ENCODE data around the gene TLR9.
"Not testable (repeated sequence)": the region's sequence is repeated elsewhere in the genome, so short reads cannot be mapped to it uniquely, and the experiment has no call there.

Gene TLR9

DNA sequence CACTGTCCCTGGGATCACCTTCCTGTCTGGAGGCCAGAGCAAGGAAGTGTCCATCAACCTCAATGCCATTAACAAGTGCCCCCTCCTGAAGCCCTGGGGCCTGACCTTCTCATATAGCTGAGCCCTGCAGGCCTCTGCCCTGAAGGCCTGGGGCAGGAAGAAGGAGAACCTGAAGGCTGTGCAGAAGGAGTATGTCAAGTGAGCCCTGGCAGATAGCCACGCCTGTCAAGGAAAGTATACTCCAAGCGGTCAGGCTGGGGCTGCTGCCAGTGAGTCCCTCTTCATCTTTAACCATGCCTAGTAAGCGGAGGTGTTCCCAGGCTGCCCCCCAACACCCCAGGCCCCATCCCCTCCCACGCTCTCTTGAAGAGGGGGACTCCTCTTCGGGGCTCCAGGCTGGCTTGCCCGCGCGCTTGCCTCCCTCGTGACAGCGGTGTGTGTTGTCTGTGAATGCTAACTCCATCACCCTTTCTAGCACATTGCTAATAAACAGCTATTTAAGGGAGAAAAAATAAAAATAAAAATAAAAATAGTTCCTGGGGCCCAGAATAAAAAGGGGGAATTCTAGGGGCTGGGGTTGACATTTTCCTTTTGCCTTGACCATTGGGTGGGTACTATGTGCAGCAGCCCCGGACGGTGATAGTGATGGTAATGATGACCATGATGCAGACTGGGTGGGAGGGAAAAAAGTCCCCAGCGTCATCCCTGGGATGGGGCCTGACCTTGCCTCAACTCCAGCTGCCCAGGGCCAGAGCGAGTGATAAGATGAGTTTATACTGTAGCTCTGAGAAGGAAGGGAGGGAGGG lies 30.8 kb downstream of the TLR9 start:
- DNase-seq: no peak

DNA sequence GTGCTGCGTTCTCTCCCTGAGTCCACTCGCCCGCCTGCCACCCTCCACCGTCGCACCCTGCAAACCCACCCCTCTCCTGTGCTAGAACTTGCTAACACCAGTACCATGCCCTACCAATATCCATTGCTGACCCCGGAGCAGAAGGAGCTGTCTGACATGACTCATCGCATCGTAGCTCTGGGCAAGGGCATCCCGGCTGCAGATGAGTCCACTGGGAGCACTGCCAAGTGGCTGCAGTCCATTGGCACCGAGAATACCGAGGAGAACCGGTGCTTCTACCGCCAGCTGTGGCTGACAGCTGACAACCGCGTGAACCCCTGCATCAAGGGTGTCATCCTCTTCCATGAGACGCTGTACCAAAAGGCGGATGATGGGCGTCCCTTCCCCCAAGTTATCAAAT lies 32.4 kb downstream of the TLR9 start:
- no peak for DNase-seq

DNA sequence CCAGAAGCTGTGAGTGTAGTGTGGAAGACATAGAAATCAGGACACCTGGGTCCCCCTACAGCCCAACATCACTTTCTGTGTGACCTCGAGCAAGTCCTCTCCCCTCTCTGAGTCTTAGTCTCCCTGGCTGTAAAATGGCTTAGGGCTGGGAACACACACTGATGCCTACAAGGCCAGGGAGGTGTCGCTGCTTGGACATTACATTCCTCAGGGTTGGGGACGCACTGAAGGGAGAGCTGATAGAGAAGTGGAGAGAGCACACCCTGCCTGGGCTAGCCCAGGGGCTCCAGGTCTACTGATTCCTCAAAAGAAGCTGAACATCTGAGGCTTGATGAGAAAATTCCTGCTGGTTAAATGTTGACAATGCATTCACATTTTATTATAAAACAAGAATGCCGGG lies 33.8 kb downstream of the TLR9 start:
- no peak for DNase-seq

DNA sequence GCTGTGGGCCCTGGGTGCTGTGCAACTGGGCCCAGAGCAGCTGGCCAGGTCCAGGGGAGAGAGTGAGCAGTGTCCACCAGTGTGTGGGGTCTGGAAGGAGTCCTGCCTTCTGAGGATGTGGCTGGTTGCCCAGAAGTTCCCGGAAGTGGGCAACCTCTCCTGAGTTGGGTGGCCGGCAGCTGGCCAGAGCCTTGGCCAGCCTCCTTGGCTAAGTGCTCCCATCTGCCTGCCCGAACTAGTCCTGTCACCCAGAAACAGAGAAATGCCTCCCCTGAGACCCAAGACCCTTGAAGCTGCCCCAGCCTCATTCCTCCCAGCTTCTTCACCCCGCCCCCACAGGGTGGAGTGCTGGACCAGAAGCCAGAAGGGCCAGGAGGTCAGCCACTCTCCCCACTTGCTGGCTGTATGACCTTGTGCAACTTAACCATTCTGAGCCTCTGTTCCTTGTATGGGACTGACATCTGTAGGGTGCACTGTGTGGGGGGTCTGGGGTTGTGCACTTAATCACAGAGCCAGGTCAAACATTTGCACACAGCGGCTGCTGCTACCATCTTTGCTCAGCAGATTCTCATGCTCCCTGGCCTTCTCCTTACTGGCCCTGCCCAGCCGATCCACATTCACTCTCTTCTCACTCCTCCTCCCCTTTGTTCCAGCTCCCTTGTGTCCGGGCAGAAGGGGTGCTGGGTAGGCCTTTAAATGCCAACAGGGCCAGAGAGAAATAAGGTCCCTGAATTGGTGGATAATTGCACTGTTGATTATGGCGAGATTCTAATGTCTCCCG lies 35.0 kb downstream of the TLR9 start:
- DNase-seq: peak; percentile 66

DNA sequence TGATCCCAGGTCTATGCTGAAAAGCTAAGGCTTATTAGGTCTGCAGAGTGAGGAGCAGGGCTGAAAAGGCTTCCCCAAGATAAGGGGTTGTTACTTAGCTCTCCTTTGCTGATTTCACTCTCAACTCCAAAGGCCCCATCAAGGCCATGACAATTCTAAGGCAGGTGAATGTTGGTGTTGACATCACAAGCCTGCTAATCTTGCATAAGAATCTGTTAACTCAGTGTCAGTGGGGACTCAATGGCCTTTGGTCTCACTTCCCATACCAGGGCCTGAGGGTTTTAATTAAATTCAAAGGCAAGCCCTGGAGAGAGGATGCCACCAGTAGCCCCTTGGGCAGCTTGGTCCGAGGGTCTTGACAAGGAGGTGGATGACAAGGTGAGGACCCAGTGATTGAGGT lies 36.9 kb downstream of the TLR9 start:
- no peak for DNase-seq

DNA sequence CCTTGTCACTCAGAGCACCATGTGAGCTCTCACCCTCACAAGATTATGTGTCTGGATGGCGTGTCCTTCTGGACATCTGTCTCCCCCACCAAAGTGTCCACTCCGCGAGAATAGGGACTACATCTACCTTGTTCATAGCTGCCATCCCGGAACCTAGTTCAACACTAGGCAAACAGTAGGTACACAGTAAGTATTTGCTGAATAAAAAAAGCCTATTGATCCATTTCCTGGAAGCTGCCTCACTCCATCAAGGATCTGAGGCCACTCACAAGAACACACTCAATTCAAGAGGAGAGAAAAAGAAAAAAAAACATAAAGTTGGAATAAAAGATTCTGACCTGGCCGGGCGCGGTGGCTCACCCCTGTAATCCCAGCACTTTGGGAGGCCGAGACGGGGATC lies 38.7 kb downstream of the TLR9 start:
- no peak for DNase-seq

DNA sequence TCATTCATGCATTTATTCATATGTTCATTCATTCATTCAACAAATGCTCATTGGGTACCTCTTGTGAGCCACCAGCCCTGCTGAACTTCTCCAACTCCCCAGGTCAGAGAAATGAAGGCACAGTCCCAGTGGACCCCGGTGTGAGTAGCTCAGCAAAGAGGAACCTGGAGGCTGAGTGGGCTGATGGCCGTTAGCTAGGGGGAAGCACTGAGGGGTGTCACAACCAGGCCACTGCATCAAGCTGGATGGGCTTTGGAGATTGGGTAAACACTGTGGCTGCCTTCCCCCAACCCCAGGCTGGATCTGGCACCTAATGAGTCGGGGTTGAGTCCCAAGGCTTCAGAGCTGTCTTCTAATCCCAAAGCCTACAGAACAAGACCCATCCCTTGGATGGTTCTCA lies 39.6 kb downstream of the TLR9 start:
- no peak for DNase-seq

DNA sequence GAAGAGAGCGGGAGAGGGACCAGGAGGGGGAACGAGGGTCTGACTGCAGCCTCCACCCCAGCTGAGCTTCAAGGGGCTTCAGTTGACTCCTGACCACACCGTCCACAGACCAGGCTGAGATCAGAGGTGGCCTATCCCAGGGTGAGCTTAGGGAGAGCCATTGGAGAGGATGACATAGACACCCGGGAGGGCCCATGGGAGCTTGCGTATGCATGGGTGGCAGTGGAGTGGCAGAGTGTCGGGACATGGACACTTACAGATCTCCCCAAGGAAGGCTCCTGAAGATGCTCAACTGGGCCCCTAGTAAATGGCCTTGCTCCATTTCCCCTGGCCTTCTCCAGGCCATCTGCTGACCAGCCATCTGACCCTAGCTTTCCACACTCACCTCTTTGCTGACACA lies 40.1 kb downstream of the TLR9 start:
- no peak for DNase-seq

DNA sequence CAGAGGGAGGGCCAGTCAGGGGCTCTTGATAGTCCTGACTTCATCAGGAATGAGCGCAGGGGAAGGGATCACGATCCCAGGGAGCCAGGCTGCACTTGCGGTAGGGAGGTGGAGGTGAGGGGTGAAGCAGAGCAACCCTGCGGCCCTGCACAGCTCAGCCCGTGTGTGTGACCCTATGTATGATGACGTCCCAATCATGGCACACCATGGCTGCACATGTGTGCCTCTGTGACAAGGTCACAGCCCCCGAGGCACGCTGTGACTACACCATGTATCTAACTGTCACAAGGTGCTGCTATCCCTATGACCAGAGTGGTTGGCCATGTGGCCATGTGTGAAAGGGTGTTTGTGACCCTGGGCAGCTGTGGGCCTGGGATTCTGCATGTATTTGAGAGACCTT lies 40.8 kb downstream of the TLR9 start:
- no peak for DNase-seq

DNA sequence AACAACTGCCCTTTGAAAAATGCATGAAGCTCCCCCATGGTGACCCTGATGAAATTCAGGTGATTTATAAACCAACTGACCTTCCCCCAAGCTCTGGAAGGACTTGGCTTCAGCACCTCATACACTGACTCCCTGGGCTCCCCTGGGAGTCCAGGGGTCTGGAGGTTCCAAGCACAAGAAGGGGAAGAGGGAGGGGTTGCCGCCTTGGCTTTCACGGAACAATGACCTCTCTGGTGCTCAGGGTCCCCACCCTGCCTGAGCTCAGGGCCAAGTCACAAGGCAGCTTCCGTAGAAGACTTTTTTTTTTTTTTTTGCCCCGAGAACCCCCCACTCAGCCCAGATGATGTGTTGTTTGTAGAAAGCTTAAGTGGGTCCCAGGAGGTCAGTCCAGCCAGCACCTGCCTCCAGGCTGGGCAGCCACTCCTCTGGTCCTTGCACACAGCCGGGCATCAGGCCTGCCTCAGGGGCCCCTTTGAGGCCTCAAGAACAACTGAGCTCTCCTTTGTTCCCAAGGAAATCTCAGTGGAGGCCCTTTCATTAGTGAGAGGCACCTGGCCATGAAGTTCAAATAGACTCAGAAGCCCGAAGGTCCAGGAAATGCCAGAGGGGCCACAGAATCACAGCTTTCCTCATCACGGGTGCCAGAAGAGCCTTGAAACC lies 41.5 kb downstream of the TLR9 start:
- DNase-seq: no peak

DNA sequence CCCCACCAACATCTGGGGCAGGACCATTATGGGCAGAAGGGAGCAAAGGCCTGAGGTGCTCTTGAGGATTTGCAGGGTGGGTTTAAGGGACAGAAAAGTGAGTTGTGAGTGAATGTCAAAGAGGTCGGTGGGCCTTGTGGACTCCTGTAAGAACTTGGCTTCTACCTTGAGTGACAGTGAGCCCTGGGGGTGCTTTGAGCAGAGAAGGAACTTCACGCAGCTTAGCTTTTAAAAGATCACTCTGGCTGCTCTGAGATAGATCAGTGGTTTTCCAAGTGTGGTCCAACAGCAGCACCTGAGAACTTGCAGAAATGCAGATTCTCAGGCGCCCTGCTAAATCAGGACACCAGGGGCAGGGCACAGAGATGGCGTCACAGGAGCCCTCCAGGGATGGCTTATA lies 42.8 kb downstream of the TLR9 start:
- DNase-seq: no peak

DNA sequence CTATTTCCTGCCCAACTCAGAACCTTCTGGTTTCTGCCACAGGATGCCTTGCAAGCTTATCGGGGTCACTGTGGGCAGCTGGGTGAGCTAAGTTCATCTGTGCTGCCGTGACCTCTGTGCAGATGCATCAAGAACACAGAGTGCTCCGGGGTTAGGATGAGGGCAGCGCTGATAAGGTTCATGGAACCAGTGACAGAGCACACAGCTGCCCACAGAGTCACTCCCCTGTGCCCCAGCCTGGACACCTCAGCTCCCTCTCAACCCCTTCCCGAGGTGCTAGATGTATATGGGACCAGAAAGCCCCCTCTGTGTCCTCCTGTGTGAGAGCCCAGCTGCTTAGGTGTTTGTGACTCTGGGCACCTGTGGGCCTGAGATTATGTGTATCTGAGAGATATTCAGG lies 43.2 kb downstream of the TLR9 start:
- DNase-seq: no peak

DNA sequence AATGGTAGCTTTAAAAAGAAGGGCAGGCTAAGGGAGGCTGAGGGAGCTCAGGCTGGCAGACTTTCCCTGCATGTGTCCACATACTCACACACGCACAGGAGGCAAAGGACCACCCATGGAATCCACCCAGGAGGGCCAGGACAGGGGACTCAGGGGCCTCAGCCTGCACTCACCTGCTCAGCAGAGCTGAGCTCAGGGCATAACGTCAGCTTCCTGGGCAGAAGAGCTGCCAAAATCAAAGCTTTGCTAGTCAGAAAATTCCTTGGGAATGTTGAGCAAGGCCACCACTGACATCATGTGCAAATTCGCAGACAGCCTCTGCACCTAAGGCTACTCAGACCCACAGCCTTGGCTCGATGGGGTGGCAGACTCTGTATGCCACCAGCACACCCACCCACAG lies 43.9 kb downstream of the TLR9 start:
- no peak for DNase-seq

DNA sequence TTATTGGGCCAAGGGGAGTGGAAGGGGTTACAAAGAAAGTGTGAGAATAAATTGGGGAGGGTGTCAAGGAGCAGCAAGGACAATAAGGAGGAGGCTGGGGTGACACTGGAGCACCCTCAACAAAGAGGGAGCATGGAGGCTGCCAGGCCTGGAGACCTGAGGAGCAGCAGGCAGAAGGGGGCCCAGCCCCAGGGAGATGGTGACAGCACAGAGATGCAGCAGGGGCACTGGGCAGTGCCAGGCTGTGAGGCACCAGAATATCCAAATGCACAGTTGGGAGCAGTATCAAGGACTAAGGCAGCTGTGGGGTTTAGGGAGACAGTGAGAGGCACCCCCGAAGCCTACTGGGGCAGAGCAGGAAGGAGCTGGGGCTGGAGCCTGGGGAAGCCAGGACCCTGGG lies 46.9 kb downstream of the TLR9 start:
- DNase-seq: no peak

DNA sequence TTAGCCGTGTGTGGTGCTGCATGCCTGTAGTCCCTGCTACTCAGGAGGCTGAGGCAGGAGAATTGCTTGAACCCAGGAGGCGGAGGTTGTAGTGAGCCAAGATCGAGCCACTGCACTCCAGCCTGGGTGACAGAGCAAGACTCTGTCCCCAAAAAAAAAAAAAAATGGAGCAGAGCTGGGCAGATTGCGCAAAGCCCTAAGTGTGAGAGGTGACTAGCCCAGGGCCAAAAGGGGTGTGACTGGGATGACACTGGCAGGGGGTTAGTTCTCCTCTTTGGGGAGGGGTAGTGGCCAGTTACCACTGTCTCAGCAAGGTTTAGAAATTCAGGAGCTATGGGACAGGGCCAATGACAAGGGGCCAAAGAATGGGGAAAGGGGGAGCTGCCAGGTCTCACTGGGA lies 47.3 kb downstream of the TLR9 start:
- DNase-seq: not testable (repeated sequence)

DNA sequence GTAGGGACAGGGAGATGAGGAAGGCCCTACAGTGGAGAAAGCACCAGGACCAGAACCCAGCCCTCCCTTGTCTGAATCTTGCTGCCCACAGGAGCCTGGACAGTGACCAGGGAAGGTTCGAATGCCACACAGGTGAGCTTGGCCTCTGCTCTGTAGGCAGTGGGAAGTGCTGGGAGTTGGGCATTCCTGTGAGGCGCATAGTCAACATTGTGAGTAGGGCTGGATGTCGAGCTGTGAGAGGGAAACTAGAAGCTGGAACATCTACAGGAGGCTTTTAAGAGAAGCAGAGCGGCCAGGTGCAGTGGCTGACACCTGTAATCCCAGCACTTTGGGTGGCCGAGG lies 47.8 kb downstream of the TLR9 start:
- no peak for DNase-seq

DNA sequence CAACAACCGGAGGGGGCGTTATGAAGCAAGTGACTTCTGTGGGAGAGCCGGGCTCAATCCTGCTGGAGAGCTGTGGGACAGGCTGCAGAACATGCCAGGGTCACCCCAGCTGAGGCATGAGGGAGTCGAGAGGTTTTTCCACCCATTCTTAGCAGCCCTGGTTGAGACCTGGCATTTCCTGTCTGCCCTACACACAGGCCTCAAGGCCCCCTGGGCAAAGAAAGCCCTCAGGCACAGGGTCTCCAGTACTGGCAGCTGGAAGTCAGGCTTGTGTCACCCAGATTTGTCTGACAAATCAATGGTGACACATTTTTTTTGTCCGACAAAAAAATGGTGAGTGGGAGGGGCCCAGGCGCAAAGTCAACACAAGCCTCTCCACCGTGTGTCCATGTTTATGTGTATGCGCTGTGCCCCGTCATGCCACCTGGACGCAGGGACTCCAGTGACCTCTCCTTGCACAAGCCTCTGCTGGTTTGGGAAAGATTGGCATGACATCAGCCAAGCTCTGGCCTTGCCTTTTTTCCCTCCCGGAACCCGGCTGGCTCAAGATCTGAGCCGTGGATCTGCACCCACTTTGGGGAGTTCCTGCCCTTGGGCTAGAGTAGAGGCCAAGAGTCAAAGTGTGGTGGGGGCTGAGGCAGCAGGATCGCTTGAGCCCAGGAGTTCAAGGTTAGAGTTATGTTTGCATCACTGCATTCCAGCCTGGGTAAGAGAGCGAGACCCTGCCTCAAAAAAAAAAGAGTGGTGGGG lies 48.3 kb downstream of the TLR9 start:
- DNase-seq: no peak

DNA sequence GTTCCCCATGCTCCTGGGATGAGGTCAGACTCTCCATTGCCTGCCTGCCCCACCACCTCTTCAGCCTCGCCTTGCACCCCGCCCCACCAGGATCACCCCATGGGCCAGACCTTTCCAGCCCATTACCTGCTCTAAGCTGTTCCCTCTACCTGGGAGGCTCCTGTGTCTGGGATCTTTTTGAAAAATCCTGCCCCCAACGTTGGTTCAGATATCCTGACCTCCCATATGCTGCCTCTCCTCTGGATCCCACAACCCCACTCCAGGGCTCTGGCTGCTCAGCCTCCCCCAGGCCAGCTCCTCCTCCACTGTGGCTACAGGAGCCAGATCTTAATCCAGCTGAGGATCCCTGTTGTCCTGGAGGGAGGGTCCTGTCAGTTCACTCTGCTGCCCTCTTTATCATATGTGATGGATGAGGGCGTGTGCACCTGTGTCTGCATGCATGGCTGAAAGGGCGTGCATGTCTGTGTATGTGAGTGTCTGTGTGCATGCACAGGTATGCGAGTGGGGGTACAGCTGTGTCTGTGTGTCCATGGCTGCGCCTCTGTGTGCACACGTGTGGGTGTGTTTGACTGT lies 49.2 kb downstream of the TLR9 start:
- DNase-seq: no peak

DNA sequence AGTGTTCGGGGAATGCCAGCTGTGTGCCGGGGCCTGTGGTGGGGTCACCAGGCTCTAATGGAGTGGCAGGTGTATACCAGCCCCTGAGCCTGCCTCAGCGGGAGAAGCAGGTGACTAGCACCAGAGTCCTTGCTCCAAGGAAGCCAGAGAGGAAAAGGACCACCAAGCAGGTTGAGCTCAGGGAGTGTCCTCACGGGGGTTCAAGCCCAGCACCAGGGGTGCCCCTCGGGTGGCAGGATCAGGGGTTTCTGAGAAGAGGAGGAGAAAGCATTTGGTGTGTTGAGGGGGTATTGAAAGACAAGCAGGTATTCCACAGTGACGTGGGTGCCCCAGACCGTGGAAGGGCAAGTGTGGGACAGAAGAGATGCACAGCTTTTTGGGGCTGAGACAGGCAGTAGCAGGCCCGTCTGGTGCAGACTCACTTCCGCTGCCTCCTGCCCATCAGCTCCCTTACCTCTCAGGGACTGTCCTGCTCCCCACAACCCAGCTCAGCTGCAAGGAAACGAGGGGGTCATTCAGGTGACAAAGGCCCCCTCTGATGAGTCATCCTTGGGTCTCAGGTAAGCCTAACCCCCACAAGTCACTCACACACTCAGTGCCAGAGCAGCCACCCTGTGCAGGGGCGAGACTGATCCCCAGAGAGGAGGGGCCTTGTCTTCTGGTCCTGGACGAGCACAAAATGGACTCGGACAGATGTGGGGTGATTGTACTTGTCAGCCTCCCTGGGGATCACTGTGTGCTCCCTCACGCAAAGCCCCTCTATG lies 49.8 kb downstream of the TLR9 start:
- no peak for DNase-seq

DNA sequence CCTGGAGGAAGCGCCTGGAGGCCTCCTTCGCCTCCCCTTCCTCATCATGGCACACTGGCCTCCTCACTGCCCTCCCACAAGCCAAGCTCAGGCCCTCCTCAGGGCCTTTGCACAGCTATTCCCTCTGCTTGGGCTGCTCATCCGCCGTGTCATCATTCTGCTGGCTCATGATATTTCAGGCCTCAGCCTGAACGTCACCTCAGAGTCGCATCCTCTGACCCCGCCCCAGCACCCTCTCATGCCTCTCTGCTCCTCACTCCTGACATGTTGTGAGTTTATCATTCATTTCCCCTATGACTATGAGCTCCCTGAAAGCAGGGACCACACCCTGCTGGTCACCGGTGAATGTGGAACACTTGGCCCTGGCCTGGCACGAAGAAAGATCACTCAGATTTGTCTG lies 50.5 kb downstream of the TLR9 start:
- no peak for DNase-seq

DNA sequence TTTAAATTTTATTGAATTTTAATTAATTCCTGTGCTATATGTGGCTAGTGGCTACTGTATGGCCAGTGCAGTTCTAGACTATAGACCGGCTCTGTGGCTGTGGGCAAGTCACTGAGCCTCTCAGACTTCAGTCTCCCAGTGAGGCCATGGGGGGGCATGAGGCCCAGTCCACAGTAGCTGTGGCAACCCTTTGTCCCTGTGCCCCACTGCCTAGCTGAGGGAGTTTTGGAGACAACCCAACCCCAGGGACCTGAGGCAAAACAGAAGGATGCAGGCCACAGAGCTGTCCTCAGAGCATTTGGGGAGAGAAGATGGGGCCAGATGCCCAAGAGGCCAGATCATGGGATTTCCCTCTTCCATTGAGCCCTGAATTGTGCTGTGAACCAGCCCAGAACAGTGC lies 52.3 kb downstream of the TLR9 start:
- DNase-seq: no peak

DNA sequence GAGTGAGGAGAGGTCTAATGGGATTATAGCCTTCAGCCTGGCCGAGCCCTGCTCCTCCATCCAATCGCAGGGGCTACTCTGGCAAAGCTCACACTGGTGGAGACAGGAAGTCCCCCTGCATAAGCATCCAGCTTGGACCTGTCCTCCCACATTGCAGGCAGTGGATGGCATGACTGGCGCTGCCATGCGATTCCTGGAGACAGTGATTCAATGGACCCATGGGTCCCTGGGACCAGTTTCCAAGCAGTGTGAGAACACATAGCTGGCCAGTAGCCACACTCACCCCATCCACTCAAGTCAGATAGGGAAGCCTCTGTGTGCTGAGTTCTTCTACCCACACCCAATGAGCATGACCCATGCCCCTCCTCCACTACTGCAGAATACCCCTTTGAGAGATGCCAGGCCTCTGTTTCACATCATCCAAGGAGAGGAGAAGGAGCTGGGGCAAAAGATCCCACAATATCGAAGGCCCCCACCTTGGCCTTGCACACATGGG lies 53.1 kb downstream of the TLR9 start:
- no peak for DNase-seq
